Esophagus muscularis mucosa (tissue), 3 donors: ENCODE results near the gene PLPP7.

ENCODE experiments used
- POLR2A ChIP-seq: fragments of 450-650 bp; IDR thresholded peaks from one replicate; pipeline ENCODE4 v1.6.1; 2017; ENCODE audit warnings: antibody characterized with exemption, moderate library complexity, mild to moderate bottlenecking, low read depth
- POLR2AphosphoS5 ChIP-seq, 2 donors: sonication (generic); formaldehyde crosslinking; IDR thresholded peaks; one replicate each; pipeline ENCODE4 v1.6.1; 2017; ENCODE audit warnings: antibody characterized with exemption in 2 of 2
- TF ChIP-seq, protein P1 (sequence below), 3 experiments: fragments of 200-600 bp in 2 of 3; fragments of 450-650 bp in 1 of 3; sonication (generic) in 2 of 3; IDR thresholded peaks; one replicate each; pipeline ENCODE4 v1.5.1; 2017 to 2019; ENCODE audit warnings: antibody characterized with exemption in 3 of 3, mild to moderate bottlenecking in 2 of 3, moderate library complexity in 1 of 3

DNA sequence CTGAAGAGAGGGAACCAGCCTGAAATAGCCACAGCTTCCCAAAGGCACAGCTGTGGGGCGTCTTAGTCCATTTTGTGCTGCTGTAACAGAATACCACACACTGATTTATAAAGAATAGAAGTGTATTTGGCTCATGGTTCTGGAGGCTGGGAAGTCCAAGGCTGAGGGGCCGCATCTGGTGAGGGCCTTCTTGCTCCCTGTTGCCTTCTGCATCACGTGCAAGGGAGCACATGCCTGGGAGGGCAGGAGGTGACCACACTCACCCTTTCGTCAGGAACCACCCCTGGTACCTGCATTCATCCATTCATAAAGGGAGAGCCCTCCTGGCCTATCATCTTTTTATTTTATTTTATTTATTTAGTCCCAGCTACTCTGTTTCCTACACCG, 10.4 kb downstream of the PLPP7 start:
- TF ChIP-seq, protein P1, sequence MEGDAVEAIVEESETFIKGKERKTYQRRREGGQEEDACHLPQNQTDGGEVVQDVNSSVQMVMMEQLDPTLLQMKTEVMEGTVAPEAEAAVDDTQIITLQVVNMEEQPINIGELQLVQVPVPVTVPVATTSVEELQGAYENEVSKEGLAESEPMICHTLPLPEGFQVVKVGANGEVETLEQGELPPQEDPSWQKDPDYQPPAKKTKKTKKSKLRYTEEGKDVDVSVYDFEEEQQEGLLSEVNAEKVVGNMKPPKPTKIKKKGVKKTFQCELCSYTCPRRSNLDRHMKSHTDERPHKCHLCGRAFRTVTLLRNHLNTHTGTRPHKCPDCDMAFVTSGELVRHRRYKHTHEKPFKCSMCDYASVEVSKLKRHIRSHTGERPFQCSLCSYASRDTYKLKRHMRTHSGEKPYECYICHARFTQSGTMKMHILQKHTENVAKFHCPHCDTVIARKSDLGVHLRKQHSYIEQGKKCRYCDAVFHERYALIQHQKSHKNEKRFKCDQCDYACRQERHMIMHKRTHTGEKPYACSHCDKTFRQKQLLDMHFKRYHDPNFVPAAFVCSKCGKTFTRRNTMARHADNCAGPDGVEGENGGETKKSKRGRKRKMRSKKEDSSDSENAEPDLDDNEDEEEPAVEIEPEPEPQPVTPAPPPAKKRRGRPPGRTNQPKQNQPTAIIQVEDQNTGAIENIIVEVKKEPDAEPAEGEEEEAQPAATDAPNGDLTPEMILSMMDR (IDR thresholded peaks at IDR 0.05): no peak
- TF ChIP-seq POLR2A: no peak
- TF ChIP-seq POLR2AphosphoS5 (IDR thresholded peaks at IDR 0.05): no peak
